ENCODE data around the gene EEF1A1. TPM values are rescaled to one million over a fixed set of nuclear protein-coding genes. Genes with fewer than 3 reads are reported as not detected.

Gene EEF1A1
- total and polyA plus RNA-seq, 2 of the 8 experiments (the other 6 are each of a cell fraction or from before 2014, with no cell fraction given), result 13,823 to 13,927 TPM

- Histone ChIP-seq H2BK20ac (ENCODE audit: low read length) (no peak overlapping the region), H3K14ac (ENCODE audit: insufficient read length) (no peak overlapping the region), H2BK12ac (ENCODE audit: low read depth, low read length) (no peak overlapping the region), H3K79me1 (ENCODE audit: low read depth, low read length) (no peaks in the 10 kb centered on the region), H4K91ac (replicated peaks; ENCODE audit: insufficient read length, low read length) (no peak overlapping the region), H3K4me3 (ENCODE audit: extremely low read depth in 1 of 4, insufficient read depth in 2 of 4, low read depth in 3 of 4, low read length in 4 of 4) (no peak overlapping the region), H2AK5ac (ENCODE audit: low read depth, low read length) (no peak overlapping the region), H3K9ac (replicated peaks in 1 of 4; ENCODE audit: extremely low read depth in 1 of 4, low read depth in 3 of 4, low read length in 3 of 4) (no peak overlapping the region), H3K27ac (ENCODE audit: low read depth, low read length) (no peak overlapping the region), H2BK120ac (replicated peaks; ENCODE audit: low read depth, low read length) (no peak overlapping the region), H4K5ac (ENCODE audit: insufficient read length, low read depth, low read length) (no peak overlapping the region), H3K4me1 (replicated peaks in 1 of 4; ENCODE audit: control insufficient read depth in 3 of 4, insufficient read depth in 4 of 4, low read length in 3 of 4) (no peaks in the 10 kb centered on the region), H3K23ac (ENCODE audit: insufficient read length) (no peak overlapping the region), H3K9me3 (ENCODE audit: insufficient read depth in 2 of 2, low read depth in 1 of 2, low read length in 1 of 2) (no peaks in the 10 kb centered on the region), H4K8ac (ENCODE audit: extremely low read depth, insufficient read depth, low read length) (no peak overlapping the region), H3K27me3 (replicated peaks in 1 of 4; ENCODE audit: control insufficient read depth in 3 of 4, extremely low read depth in 1 of 4, insufficient read depth in 3 of 4, low read length in 3 of 4) (no peaks in the 10 kb centered on the region), H3K4me2 (ENCODE audit: insufficient read depth in 1 of 2, low read depth in 2 of 2, low read length in 2 of 2) (no peak overlapping the region), H3K18ac (ENCODE audit: extremely low read depth, low read length) (no peak overlapping the region), H2BK15ac (ENCODE audit: low read length) (no peak overlapping the region), H2AFZ (ENCODE audit: low read length) (no peak overlapping the region), H2BK5ac (ENCODE audit: low read depth, low read length) (no peak overlapping the region), H3K36me3 (ENCODE audit: control insufficient read depth in 2 of 4, insufficient read depth in 4 of 4, low read length in 3 of 4) (peaks cover 2 to 25% (median 10%) of the 10 kb centered on the region in 4 experiments; a peak in 6 of 8 replicates), H3K4ac (replicated peaks; ENCODE audit: insufficient read length, low read depth, low read length) (no peak overlapping the region), H3K23me2 (ENCODE audit: low read depth, low read length) (no peaks in the 10 kb centered on the region), H3K56ac (replicated peaks; ENCODE audit: insufficient read length, low read depth, low read length) (no peak overlapping the region), H4K20me1 (replicated peaks in 1 of 2; ENCODE audit: control insufficient read depth in 1 of 2, insufficient read depth in 2 of 2, low read length in 2 of 2) (peaks cover 0 to 1% of the 10 kb centered on the region in 2 experiments), H3K79me2 (ENCODE audit: control insufficient read depth in 1 of 2, insufficient read depth in 2 of 2, low read length in 2 of 2) (no peaks in the 10 kb centered on the region)
- 81% methylated on average over 2 of the region's 2 CpGs; no CpG with 5 or more reads in 1 of the 2 experiments for WGBS, 2 experiments (ENCODE audit: extremely low coverage in 1 of 2, insufficient coverage in 1 of 2, insufficient read length in 1 of 2, insufficient replicate concordance in 2 of 2, low coverage in 1 of 2, low lambda C conversion rate in 2 of 2, missing lambda C conversion rate in 1 of 2)
- no peak for FAIRE-seq
- ChIA-PET CTCF (ENCODE audit: partially characterized antibody) (interaction anchor here (1.5 kb wide), 1 partner anchor 107 kb away, joined by 3 read pairs; no protein-coding TSS in a partner anchor), POLR2A (ENCODE audit: partially characterized antibody) (interaction anchor here (1.0 to 16.9 kb wide), 3 partner anchors 11 to 42 kb away, joined by 3 to 305 read pairs (median 4); partner anchors contain the start of gene EEF1A1)
- TF ChIP-seq TEAD4 (IDR thresholded peaks at IDR 0.05; ENCODE audit: low read depth, low read length) (no peak), GTF2F1 (IDR thresholded peaks at IDR 0.05; ENCODE audit: borderline replicate concordance, low read depth, low read length) (no peak), SIN3A (conservative IDR thresholded peaks at IDR 0.05 in 1 of 2, IDR thresholded peaks at IDR 0.05 in 1 of 2; ENCODE audit: low read depth in 1 of 2, low read length in 2 of 2) (no peak)
- no peak for DNase-seq (ENCODE audit: low read depth in 1 of 2, low spot score in 2 of 2)
These were observed 16.7 kb downstream of the EEF1A1 start for GRCh38 chr6:73504160-73504559.
